Stimulated activated CD4-positive, alpha-beta T cell treated with anti-CD3 and anti-CD28 coated beads, Interleukin-12 subunit alpha, Interleukin-12 subunit beta, amount 100 ng/mL, for 48 hours (primary cell): ENCODE measurements around the gene CRAMP1.
"Not testable (repeated sequence)": the region's sequence is repeated elsewhere in the genome, so short reads cannot be mapped to it uniquely, and the experiment has no call there.

Experiments used
- DNase-seq, 3 donors: peaks; one replicate each; pipeline ENCODE4 v3.0.0-alpha.2; 2020; ENCODE audit warnings: low read depth in 2 of 3, low spot score in 1 of 3

The CRAMP1 gene

GRCh38 chr16:1709356-1709755 lies 97.2 kb downstream of the CRAMP1 start:
- no peak for DNase-seq

GRCh38 chr16:1710811-1711507 lies 98.8 kb downstream of the CRAMP1 start:
- DNase-seq: no peak

- no peak for DNase-seq
These were observed 100.7 kb downstream of the CRAMP1 start for GRCh38 chr16:1712791-1713261.

- no peak for DNase-seq
These were observed 101.2 kb downstream of the CRAMP1 start for GRCh38 chr16:1713331-1713730.

GRCh38 chr16:1713933-1714332 lies 101.8 kb downstream of the CRAMP1 start:
- no peak for DNase-seq

GRCh38 chr16:1715220-1715619 lies 103.1 kb downstream of the CRAMP1 start:
- DNase-seq: no peak

- DNase-seq: not testable (repeated sequence)
These were observed 106.1 kb downstream of the CRAMP1 start for GRCh38 chr16:1718236-1718635.

GRCh38 chr16:1719559-1720229 lies 107.5 kb downstream of the CRAMP1 start:
- DNase-seq: not testable (repeated sequence)

GRCh38 chr16:1721372-1721771 lies 109.2 kb downstream of the CRAMP1 start:
- no peak for DNase-seq

- DNase-seq: peak in 2 of 3 donors; percentile 15 to 39
These were observed 111.4 kb downstream of the CRAMP1 start for GRCh38 chr16:1723450-1724147.

GRCh38 chr16:1724491-1724890 lies 112.3 kb downstream of the CRAMP1 start:
- no peak for DNase-seq

- no peak for DNase-seq
These were observed 114.7 kb downstream of the CRAMP1 start for GRCh38 chr16:1726661-1727502.
